Adrenal gland (tissue), 12 donors: ENCODE results near the gene DNAH1. TPM values are rescaled to one million over a fixed set of nuclear protein-coding genes. Genes with fewer than 3 reads are reported as not detected.

Experiments
- DNase-seq, 7 donors: peaks; one replicate each; pipeline ENCODE4 v3.0.0-alpha.2; 2019 to 2020
- H3K27ac ChIP-seq, 5 donors: fragments of 200-600 bp; sonication (generic) in 4 of 5; 1 replicate in 3 of 5; 2 replicates in 2 of 5; pipeline versions ENCODE4 v1.5.1 to v1.8.0; 2016 to 2020; ENCODE audit warnings: mild to moderate bottlenecking in 1 of 5
- H3K27me3 ChIP-seq: fragments of 200-600 bp; 2 replicates; pipeline ENCODE4 v1.8.0; 2021
- H3K36me3 ChIP-seq, 2 donors: fragments of 200-600 bp; replicated peaks in 1 of 2; 1 replicate in 1 of 2; 2 replicates in 1 of 2; pipeline versions ENCODE4 v1.5.1 to v1.8.0; 2018 to 2022
- H3K4me1 ChIP-seq, 2 donors: fragments of 200-600 bp; replicated peaks in 1 of 2; 1 replicate in 1 of 2; 2 replicates in 1 of 2; pipeline versions ENCODE4 v1.5.1 to v1.8.0; 2018 to 2021
- H3K4me3 ChIP-seq, 4 donors: fragments of 200-600 bp; sonication (generic) in 3 of 4; one replicate each; pipeline ENCODE4 v1.5.1; 2016 to 2018
- H3K9me3 ChIP-seq, 3 donors: fragments of 200-600 bp; sonication (generic) in 1 of 3; replicated peaks in 1 of 3; 1 replicate in 2 of 3; 2 replicates in 1 of 3; pipeline versions ENCODE4 v1.5.1 to v1.8.0; 2016 to 2021
- POLR2A ChIP-seq, 2 donors: fragments of 450-650 bp; IDR thresholded peaks; one replicate each; pipeline ENCODE4 v1.6.1; 2017; ENCODE audit warnings: antibody characterized with exemption in 2 of 2, mild to moderate bottlenecking in 2 of 2, moderate library complexity in 1 of 2
- WGBS, 4 donors: extraction: QIAGEN DNeasy Blood & Tissue Kit in 2 of 4; methylation state at CpG; one replicate each; pipeline versions ENCODE4 v1.1.5 to v1.1.7; 2013 to 2017; 5-methylcytosine and 5-hydroxymethylcytosine counted together
- intact Hi-C, 2 donors: fragments of 100-400 bp; cut with DNase I; formaldehyde crosslinking; loops; one replicate each; pipeline versions ENCODE4 v1.14.1 to v1.15.0; 2022 to 2023
- polyA plus RNA-seq, 3 donors: library from polyadenylated mRNA; stranded (reverse); fragments of 200-250 nt in 2 of 3; fragments of 350-450 nt in 1 of 3; fragmentation: Illumina TruSeq in 1 of 3; extraction: RNeasy Lipid Tissue Mini Kit (QIAGEN cat#74804) in 1 of 3; gene quantifications; one replicate each; pipeline ENCODE4 v1.2.3, GENCODE V29; 2013 to 2014
- total RNA-seq, 9 donors: library from RNA; depleted of rRNA in 4 of 9; stranded (reverse); fragments of >200 nt in 4 of 9; fragments of 120-200 nt in 1 of 9; fragmentation: NEBNext Ultra II Directional in 1 of 9; extraction: Animal tissue kit (Norgen Biotek cat#: 25700) in 1 of 9; gene quantifications; one replicate each; pipeline versions ENCODE4 v1.1.0 to v1.2.4, GENCODE V29; 2013 to 2023
- TF ChIP-seq, protein P1 (sequence below), 6 experiments: fragments of 450-650 bp in 4 of 6; fragments of 200-600 bp in 2 of 6; sonication (generic) in 1 of 6; IDR thresholded peaks; 1 replicate in 5 of 6; 2 replicates in 1 of 6; pipeline versions ENCODE4 v1.5.1 to v1.8.0; 2016 to 2021; ENCODE audit warnings: antibody characterized with exemption in 6 of 6, mild to moderate bottlenecking in 2 of 6, moderate library complexity in 1 of 6
- donor health status: healthy with polysubstance abuse.
- donor health status: Bipolar disorder and iron deficiency.
- donor health status: DM: yes; HTN: yes; CAD: no.
- donor health status: DM: no; HTN: no; CAD: no.
- donor health status: DM: no; HTN: no; CAD: no.
- donor health status: DM: yes; HTN: yes; CAD: no.

The DNAH1 gene
- total and polyA plus RNA-seq, 12 donors = 2.1 to 24.4 (median 9.0) TPM

DNA sequence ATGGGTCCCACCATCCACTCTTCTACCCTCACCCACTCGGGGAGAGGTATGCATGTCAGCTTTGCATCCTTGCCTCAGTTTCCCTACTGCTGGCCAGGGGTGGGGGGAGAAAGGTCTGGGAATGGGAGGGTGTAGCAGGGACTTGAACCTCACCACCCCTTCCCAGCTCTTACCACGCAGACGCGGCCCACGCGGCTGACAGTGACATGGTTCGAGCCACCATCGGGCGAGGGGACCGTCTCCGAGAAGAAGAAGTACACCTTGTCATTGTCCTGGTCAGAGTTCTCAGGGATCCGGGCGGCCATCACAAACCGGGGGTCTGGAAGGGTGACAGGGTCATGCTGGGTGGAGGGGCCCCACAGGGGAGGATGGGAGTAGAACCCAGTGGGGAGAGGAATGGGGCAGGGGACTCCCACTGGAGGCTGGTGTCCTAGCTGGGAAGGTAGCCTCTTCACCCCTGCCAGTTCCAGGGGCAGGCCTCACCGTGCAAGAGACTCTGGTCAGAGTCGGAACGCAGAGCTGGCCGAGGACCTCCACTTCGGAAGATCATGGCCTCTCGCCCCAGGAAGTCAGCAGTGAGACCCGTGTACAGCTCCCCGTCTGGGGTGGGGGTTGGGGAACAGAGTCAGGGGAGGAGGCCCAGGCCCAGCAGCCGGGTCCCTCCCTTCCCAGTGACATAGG, 125.1 kb downstream of the DNAH1 start:
- no peaks in the 10 kb centered on the region for H3K36me3 ChIP-seq
- intact Hi-C loops = no loop called here
- H3K4me1 ChIP-seq = no peaks in the 10 kb centered on the region
- no peak for DNase-seq
- no peak for TF ChIP-seq POLR2A (IDR thresholded peaks at IDR 0.05)
- TF ChIP-seq, protein P1, sequence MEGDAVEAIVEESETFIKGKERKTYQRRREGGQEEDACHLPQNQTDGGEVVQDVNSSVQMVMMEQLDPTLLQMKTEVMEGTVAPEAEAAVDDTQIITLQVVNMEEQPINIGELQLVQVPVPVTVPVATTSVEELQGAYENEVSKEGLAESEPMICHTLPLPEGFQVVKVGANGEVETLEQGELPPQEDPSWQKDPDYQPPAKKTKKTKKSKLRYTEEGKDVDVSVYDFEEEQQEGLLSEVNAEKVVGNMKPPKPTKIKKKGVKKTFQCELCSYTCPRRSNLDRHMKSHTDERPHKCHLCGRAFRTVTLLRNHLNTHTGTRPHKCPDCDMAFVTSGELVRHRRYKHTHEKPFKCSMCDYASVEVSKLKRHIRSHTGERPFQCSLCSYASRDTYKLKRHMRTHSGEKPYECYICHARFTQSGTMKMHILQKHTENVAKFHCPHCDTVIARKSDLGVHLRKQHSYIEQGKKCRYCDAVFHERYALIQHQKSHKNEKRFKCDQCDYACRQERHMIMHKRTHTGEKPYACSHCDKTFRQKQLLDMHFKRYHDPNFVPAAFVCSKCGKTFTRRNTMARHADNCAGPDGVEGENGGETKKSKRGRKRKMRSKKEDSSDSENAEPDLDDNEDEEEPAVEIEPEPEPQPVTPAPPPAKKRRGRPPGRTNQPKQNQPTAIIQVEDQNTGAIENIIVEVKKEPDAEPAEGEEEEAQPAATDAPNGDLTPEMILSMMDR (IDR thresholded peaks at IDR 0.05) = no peak
- WGBS, 4 donors = 91 to 95% (median 92%) methylated on average over 10 to 23 of the region's 23 CpGs
- H3K27me3 ChIP-seq = no peaks in the 10 kb centered on the region
- no peak overlapping the region for H3K27ac ChIP-seq
- H3K9me3 ChIP-seq = no peaks in the 10 kb centered on the region
- no peak overlapping the region for H3K4me3 ChIP-seq

DNA sequence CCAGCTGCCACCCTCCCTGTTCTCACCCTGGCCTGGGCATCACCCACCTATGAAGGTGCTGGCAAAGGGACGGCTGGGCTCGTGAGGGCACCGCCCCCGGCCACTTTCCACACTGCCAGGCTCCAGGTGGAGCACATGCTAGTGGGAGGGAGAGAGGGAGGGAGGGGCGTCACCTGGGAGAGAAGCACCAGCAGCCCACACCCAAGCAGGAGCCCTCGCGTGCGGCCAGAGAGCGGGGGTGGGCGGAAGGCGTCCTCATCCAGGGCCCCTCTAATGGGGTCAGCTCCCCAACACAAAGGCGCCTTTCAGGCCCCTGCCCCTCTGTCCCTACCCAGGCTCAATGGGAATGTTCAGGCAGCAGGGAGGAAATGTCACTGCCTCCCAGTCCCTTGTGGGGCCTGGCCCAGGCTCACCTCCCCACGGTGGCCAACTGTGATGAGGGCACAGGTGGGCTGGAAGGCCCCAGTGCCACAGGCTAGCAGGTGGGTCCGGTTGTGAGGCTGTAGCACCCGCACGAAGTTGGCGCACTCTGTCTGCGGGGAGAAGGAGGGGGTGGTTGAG, 125.7 kb downstream of the DNAH1 start:
- 86 to 96% (median 93%) methylated on average over 12 to 18 of the region's 18 CpGs for WGBS, 4 donors
- intact Hi-C loops = no loop called here
- Histone ChIP-seq H3K27me3 (no peaks in the 10 kb centered on the region), H3K4me3 (no peak overlapping the region), H3K36me3 (no peaks in the 10 kb centered on the region), H3K27ac (no peak overlapping the region), H3K4me1 (no peaks in the 10 kb centered on the region), H3K9me3 (no peaks in the 10 kb centered on the region)
- DNase-seq = no peak
- no peak for TF ChIP-seq POLR2A (IDR thresholded peaks at IDR 0.05)
- TF ChIP-seq, protein P1 (IDR thresholded peaks at IDR 0.05) = no peak

DNA sequence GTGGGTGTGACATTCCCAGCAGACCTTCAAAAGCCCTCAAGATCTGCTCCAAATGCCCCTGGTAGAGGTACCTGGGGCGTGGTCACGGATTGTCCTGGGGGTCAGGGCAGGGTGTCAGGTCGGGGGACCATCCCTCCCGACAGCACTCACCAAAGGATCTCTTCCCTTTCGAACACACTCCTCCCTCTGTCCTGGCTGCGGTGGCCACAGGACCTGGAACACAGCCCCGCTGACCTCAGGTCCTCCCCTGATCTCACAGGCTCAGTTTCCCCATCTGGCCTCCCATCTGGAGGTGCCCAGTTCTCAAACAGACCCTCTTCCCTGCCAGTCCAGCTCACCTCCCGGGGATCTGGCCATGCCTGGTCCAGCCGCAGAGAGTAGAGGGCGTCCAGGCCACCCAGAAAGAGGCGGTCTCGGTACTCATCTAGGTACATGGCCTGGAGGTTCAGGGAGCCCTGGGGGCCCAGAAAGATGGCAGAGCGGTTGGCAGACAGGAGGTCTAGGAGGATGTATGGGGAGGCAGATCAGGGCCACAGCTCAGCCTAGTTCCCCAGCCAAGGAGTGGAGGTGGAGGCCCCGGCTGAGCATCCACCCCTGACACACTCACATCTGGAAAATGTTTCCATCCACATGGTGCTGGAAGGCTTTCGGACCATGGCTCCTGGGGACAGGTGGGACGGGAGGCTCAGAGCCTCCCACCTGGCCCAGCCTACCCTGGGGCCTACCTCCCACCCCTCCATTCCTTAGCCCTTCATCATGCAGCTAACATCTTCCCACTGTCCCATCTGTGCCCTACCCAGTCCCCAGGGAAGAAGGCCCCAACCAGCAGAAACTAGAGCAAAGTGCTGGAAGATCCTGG, 126.5 kb downstream of the DNAH1 start:
- WGBS, 4 donors = 84 to 93% (median 93%) methylated on average over 12 to 16 of the region's 16 CpGs
- no peak for DNase-seq

DNA sequence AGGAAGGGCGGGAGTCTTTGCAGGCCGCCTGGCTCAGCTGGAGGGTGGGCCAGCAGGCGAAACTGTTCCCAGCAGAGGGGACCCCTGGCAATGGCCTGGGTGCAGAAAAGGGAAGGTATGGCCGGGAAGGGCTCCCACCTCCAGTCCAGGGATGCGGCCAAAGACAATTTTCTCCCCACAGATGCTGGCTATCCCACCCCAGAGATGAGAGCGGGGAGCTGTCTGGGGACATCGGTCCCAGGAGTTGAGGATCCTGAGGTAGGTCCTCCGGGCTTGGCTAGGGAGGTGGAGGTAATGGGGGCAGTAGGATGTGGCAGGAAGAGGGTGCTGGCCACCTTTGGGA, 127.1 kb downstream of the DNAH1 start:
- WGBS, 4 donors = 88 to 94% (median 92%) methylated on average over 8 of the region's 8 CpGs

More for the DNA sequence above, 126.5 kb downstream of the DNAH1 start:
- H3K9me3 ChIP-seq = no peaks in the 10 kb centered on the region
- no peaks in the 10 kb centered on the region for H3K4me1 ChIP-seq
- H3K4me3 ChIP-seq = no peak overlapping the region
- TF ChIP-seq, protein P1 (IDR thresholded peaks at IDR 0.05) = no peak
- TF ChIP-seq POLR2A (IDR thresholded peaks at IDR 0.05) = no peak
- no peak overlapping the region for H3K27ac ChIP-seq
- intact Hi-C loops = no loop called here
- no peaks in the 10 kb centered on the region for H3K36me3 ChIP-seq
- H3K27me3 ChIP-seq = no peaks in the 10 kb centered on the region

More for the DNA sequence above, 127.1 kb downstream of the DNAH1 start:
- no peak for TF ChIP-seq POLR2A (IDR thresholded peaks at IDR 0.05)
- TF ChIP-seq, protein P1 (IDR thresholded peaks at IDR 0.05) = no peak
- no peaks in the 10 kb centered on the region for H3K9me3 ChIP-seq
- H3K4me3 ChIP-seq = no peak overlapping the region
- intact Hi-C loops = no loop called here
- H3K36me3 ChIP-seq = no peaks in the 10 kb centered on the region
- H3K27me3 ChIP-seq = no peaks in the 10 kb centered on the region
- H3K27ac ChIP-seq = no peak overlapping the region
- DNase-seq = no peak
- H3K4me1 ChIP-seq = no peaks in the 10 kb centered on the region
